Esophagus squamous epithelium (tissue), 4 donors: ENCODE results near the gene CDK10.

Experiments
- POLR2A ChIP-seq, 4 donors: fragments of 450-650 bp; IDR thresholded peaks; one replicate each; pipeline ENCODE4 v1.6.1; 2017; ENCODE audit warnings: antibody characterized with exemption in 4 of 4, mild to moderate bottlenecking in 4 of 4, moderate library complexity in 3 of 4
- TF ChIP-seq, protein P1 (sequence below), 6 experiments: fragments of 450-650 bp in 4 of 6; fragments of 200-600 bp in 2 of 6; sonication (generic) in 2 of 6; IDR thresholded peaks; one replicate each; pipeline ENCODE4 v1.5.1; 2016 to 2019; ENCODE audit warnings: antibody characterized with exemption in 6 of 6, mild to moderate bottlenecking in 4 of 6, moderate library complexity in 4 of 6

GRCh38 chr16:89653656-89654295, 32.7 kb upstream of the CDK10 start:
- TF ChIP-seq, protein P1, sequence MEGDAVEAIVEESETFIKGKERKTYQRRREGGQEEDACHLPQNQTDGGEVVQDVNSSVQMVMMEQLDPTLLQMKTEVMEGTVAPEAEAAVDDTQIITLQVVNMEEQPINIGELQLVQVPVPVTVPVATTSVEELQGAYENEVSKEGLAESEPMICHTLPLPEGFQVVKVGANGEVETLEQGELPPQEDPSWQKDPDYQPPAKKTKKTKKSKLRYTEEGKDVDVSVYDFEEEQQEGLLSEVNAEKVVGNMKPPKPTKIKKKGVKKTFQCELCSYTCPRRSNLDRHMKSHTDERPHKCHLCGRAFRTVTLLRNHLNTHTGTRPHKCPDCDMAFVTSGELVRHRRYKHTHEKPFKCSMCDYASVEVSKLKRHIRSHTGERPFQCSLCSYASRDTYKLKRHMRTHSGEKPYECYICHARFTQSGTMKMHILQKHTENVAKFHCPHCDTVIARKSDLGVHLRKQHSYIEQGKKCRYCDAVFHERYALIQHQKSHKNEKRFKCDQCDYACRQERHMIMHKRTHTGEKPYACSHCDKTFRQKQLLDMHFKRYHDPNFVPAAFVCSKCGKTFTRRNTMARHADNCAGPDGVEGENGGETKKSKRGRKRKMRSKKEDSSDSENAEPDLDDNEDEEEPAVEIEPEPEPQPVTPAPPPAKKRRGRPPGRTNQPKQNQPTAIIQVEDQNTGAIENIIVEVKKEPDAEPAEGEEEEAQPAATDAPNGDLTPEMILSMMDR (IDR thresholded peaks at IDR 0.05): no peak
- TF ChIP-seq POLR2A (IDR thresholded peaks at IDR 0.05): no peak
